GM18508 (cell line): ENCODE results near the gene GRAMD1A.
"Not testable (repeated sequence)": the region's sequence is repeated elsewhere in the genome, so short reads cannot be mapped to it uniquely, and the experiment has no call there.

ENCODE experiments used
- ATAC-seq: cut with Tn5 transposase; IDR thresholded peaks from one replicate; pipeline ENCODE4 v1.9.1; 2021; ENCODE audit warnings: moderate number of reproducible peaks; ENCODE audit not compliant: insufficient read depth, unreplicated experiment

The GRAMD1A gene

GRCh38 chr19:35015270-35015953, 15.3 kb downstream of the GRAMD1A start:
- ATAC-seq, result no peak

- no peak for ATAC-seq
These were observed 15.8 kb downstream of the GRAMD1A start for GRCh38 chr19:35015954-35016351.

GRCh38 chr19:35017507-35017906, 17.4 kb downstream of the GRAMD1A start:
- ATAC-seq, result no peak

GRCh38 chr19:35018379-35018778, 18.3 kb downstream of the GRAMD1A start:
- no peak for ATAC-seq

GRCh38 chr19:35019144-35019543, 19.0 kb downstream of the GRAMD1A start:
- ATAC-seq, result no peak

GRCh38 chr19:35021016-35021415, 20.9 kb downstream of the GRAMD1A start:
- ATAC-seq, result no peak

- ATAC-seq, result no peak
These were observed 21.5 kb downstream of the GRAMD1A start for GRCh38 chr19:35021596-35021995.

GRCh38 chr19:35022460-35022859, 22.3 kb downstream of the GRAMD1A start:
- ATAC-seq, result no peak

- ATAC-seq, result no peak
These were observed 23.3 kb downstream of the GRAMD1A start for GRCh38 chr19:35023428-35023827.

GRCh38 chr19:35024095-35024494, 24.0 kb downstream of the GRAMD1A start:
- no peak for ATAC-seq

- no peak for ATAC-seq
These were observed 25.8 kb downstream of the GRAMD1A start for GRCh38 chr19:35025969-35026368.

- ATAC-seq, result no peak
These were observed 26.3 kb downstream of the GRAMD1A start for GRCh38 chr19:35026418-35026817.

GRCh38 chr19:35027009-35027408, 26.9 kb downstream of the GRAMD1A start:
- ATAC-seq, result no peak

- no peak for ATAC-seq
These were observed 27.9 kb downstream of the GRAMD1A start for GRCh38 chr19:35027851-35028599.

- not testable (repeated sequence) for ATAC-seq
These were observed 28.4 kb downstream of the GRAMD1A start for GRCh38 chr19:35028600-35028885.

- ATAC-seq, result not testable (repeated sequence)
These were observed 29.2 kb downstream of the GRAMD1A start for GRCh38 chr19:35029275-35029736.

GRCh38 chr19:35029737-35030256, 29.7 kb downstream of the GRAMD1A start:
- ATAC-seq, result no peak

- no peak for ATAC-seq
These were observed 30.3 kb downstream of the GRAMD1A start, which contains the start of gene SCN1B for GRCh38 chr19:35030257-35031071. Gene SCN1B, plus strand, starts transcription at chr19:35030470. Its CDS starts 351 bp downstream, at chr19:35030821.

GRCh38 chr19:35031072-35031881, 31.2 kb downstream of the GRAMD1A start:
- ATAC-seq, result no peak

- ATAC-seq, result no peak
These were observed 32.3 kb downstream of the GRAMD1A start for GRCh38 chr19:35032356-35032865.
